ENCODE data around the gene MKNK2.
A peak's percentile ranks its signal among the peaks of the same experiment; 100 is the strongest.

Gene MKNK2

DNA sequence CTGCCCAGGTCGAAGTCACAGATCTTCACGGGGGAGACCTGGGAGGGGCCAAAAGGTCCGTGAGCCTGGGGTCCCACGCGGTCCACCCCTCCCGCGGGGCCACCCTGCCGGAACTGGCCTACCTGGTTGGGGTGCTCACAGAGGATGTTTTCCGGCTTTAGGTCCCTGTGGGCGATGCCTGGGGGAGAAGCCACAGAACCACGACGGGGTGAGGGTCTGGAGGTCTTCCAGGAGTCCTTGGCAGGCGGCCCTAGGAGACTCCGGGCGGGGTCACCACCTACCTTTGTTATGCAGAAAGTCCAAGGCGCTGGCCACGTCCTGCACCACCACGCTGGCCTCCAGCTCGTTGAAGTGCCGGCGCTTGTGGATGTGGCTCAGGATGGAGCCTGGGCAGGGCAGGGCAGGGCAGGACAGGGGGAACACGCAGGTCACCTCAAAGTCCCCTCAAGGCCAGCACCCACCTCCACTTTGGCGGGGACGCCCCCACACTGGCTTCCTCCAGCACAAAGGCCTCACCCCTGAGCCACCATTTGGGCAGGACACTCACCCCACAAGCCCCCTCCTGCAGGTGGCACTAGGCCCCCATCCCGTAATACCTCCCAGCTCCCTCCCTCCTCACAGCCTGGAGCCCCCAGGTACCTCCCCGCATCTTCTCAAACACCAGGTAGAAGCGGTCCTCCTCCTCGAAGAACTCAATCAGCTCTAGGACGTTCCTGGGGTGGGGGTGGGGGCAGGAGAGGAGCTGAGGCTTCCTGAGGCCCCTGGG is 8.4 kb downstream of the MKNK2 start:
- TF ChIP-seq, protein P1, sequence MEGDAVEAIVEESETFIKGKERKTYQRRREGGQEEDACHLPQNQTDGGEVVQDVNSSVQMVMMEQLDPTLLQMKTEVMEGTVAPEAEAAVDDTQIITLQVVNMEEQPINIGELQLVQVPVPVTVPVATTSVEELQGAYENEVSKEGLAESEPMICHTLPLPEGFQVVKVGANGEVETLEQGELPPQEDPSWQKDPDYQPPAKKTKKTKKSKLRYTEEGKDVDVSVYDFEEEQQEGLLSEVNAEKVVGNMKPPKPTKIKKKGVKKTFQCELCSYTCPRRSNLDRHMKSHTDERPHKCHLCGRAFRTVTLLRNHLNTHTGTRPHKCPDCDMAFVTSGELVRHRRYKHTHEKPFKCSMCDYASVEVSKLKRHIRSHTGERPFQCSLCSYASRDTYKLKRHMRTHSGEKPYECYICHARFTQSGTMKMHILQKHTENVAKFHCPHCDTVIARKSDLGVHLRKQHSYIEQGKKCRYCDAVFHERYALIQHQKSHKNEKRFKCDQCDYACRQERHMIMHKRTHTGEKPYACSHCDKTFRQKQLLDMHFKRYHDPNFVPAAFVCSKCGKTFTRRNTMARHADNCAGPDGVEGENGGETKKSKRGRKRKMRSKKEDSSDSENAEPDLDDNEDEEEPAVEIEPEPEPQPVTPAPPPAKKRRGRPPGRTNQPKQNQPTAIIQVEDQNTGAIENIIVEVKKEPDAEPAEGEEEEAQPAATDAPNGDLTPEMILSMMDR (IDR thresholded peaks at IDR 0.05; ENCODE audit: low read depth, low read length, missing control alignments): no peak
- in situ Hi-C loops (cut with HindIII; ENCODE audit: low sequenced_read_pairs): no loop called here
- no peak for DNase-seq (ENCODE audit: low read depth)
- peak overlapping the region; percentile 10 for H3K4me3 ChIP-seq (ENCODE audit: low read depth, low read length)

DNA sequence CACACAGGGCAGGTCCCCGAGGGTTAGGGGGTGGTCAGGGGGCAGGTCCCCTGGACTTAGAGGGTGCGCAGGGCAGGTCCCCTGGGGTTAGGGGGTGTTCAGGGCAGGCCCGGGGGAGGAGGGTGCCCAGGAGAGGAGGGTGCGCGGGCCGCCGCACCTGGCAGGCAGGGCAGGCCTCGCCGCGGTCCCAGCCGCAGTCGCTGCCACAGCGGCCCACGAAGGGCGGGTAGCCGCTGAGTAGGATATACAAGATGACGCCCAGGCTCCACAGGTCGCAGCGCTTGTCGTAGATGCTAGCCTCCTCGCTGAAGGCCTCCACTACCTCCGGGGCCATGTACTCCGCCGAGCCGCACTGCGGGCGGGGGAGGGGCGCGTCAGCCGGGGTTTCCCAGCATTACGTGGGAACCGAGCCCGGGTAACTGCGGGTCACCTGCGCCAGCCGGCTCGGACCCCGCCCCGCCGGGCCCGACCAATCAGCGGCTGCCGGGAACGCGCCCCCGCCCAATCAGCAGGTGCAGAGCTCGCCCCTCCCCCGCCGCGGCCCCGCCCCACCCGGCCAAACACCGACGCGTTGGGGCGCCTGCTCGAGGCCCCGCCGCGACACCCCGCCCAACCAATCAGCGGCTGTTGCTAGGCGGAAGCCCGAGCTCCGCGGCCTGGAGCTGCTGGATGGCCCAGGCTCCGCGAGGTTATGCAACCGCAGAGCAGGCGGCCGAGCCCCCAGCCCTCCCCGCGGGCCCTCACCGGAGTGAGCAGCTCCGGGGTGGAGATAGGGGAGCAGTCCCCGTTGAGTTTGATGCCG is 9.2 kb downstream of the MKNK2 start:
- DNase-seq (ENCODE audit: low read depth): peak; percentile 80
- in situ Hi-C loops (cut with HindIII; ENCODE audit: low sequenced_read_pairs): no loop called here
- peak overlapping the region; percentile 12 for H3K4me3 ChIP-seq (ENCODE audit: low read depth, low read length)
- TF ChIP-seq, protein P1 (IDR thresholded peaks at IDR 0.05; ENCODE audit: low read depth, low read length, missing control alignments): no peak

DNA sequence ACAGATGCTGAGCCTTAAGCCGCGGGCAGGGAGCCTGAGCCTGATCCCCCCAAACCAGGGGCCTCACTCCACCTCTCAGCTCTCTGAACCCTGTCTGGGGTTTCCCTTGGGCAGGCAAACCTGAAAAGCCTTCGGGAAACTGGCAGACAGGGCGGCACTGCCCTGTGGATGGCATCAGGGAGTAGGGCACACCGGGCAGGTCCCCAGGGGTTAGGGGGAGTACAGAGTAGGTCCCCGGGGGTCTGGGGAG is 9.7 kb downstream of the MKNK2 start:
- no peak overlapping the region for H3K4me3 ChIP-seq (ENCODE audit: low read depth, low read length)
- in situ Hi-C loops (cut with HindIII; ENCODE audit: low sequenced_read_pairs): no loop called here
- TF ChIP-seq, protein P1 (IDR thresholded peaks at IDR 0.05; ENCODE audit: low read depth, low read length, missing control alignments): no peak
- DNase-seq (ENCODE audit: low read depth): no peak

DNA sequence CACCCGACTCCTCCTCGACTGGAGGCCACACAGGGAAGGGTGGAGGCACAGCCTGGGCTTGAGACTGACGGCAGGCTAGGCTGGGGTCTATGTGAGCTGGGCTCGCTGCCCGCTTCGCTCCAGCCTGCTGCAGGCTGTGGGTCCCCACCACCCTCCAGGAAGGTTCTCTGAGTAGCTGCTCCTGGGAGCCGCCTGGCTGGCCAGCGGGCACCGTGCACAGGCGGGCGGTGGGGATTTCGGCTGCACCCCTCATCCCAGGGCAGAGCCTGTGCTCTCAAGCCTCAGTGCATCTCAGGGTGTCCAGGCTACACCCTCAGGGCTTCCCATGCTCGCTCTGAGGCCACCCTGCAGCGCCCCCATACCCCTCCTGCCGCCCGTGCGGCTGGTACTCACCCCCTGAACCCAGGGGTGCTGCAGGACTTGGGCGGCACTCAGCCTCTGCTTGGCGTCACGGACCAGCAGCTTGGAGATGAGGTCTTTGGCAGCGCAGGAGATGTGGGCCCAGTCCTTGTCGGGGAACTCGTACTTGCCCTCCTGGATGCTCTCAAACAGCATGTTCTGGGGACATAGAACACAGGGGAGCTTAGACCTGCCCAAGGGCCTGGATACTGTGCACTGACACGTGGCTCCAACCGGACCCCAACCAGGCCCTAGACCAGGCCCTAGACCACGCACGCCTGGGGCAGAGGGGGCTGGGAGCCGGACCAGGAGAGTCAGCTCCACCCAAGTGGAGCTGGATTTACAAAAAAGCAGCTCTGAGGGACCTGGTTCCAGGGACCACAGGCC is 10.2 kb downstream of the MKNK2 start:
- DNase-seq (ENCODE audit: low read depth): no peak
- in situ Hi-C loops (cut with HindIII; ENCODE audit: low sequenced_read_pairs): no loop called here
- TF ChIP-seq, protein P1 (IDR thresholded peaks at IDR 0.05; ENCODE audit: low read depth, low read length, missing control alignments): no peak
- H3K4me3 ChIP-seq (ENCODE audit: low read depth, low read length): no peak overlapping the region

DNA sequence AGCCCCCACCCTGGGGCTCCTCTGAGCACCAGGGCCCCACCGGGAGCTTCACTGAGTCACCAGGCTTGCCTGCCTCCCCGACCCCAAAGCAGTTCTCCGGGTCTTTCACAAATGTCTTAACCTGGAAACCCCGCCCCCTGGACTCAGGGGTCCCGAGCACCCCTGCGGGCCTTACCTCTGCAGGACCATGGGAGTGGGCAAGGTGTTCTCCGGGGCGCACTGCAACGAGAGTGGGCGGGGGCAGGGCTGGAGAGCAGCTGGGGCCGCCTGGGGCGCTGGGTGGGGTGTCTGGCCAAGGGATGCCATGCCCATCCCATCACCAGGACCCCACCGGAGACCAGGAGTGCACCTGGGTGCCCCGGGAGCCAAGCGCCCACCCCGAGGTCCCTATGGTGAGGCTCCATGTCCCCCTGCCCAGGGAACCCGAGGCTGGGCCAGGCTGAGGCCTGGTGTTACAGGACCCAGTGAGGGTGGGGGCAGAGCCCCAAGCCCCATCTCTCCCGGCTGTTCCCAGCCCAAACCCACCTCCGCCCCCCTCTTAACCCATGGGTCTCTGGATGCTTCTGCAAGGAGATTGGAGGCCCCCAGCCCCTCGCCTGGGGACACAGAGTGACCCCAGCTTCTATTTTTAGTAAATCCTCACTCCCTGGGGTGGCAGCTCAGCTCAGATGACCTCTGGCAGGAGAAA is 10.9 kb downstream of the MKNK2 start:
- no peak for DNase-seq (ENCODE audit: low read depth)
- in situ Hi-C loops (cut with HindIII; ENCODE audit: low sequenced_read_pairs): no loop called here

More for the DNA sequence above, 10.9 kb downstream of the MKNK2 start:
- TF ChIP-seq, protein P1 (IDR thresholded peaks at IDR 0.05; ENCODE audit: low read depth, low read length, missing control alignments): no peak
- no peak overlapping the region for H3K4me3 ChIP-seq (ENCODE audit: low read depth, low read length)

Data from astrocyte of the cerebellum (primary cell).